Naive B cell (primary cell): ENCODE measurements around the gene KCNQ1. TPM values are rescaled to one million over a fixed set of nuclear protein-coding genes. Genes with fewer than 3 reads are reported as not detected.
A peak's percentile ranks its signal among the peaks of the same experiment; 100 is the strongest.

Experiments used
- ATAC-seq, 2 donors: fragments of 150-1000 bp; cut with Tn5 transposase; 2 replicates each; pipeline ENCODE4 v1.10.0; 2021; ENCODE audit warnings: low read depth in 2 of 2, mild to moderate bottlenecking in 2 of 2, moderate library complexity in 2 of 2
- DNase-seq: peaks from one replicate; pipeline ENCODE4 v3.0.0; 2022
- H3K27ac Mint-ChIP-seq, 6 donors: one replicate each; pipeline ENCODE4 v1.8.0; 2020 to 2022; ENCODE audit warnings: mild to moderate bottlenecking in 6 of 6, mixed read lengths in 6 of 6, moderate library complexity in 5 of 6, inconsistent platforms in 2 of 6
- H3K27me3 Mint-ChIP-seq, 3 donors: one replicate each; pipeline ENCODE4 v1.8.0; 2021 to 2022; ENCODE audit warnings: mixed read lengths in 3 of 3, mild to moderate bottlenecking in 1 of 3
- H3K36me3 Mint-ChIP-seq, 2 donors: one replicate each; pipeline ENCODE4 v1.8.0; 2020 to 2022; ENCODE audit warnings: mixed read lengths in 2 of 2, inconsistent platforms in 1 of 2, mild to moderate bottlenecking in 1 of 2
- H3K4me1 Mint-ChIP-seq, 3 donors: one replicate each; pipeline ENCODE4 v1.8.0; 2020 to 2022; ENCODE audit warnings: mixed read lengths in 3 of 3, inconsistent platforms in 1 of 3, mild to moderate bottlenecking in 1 of 3, moderate library complexity in 1 of 3
- H3K4me3 Mint-ChIP-seq, 8 donors: one replicate each; pipeline ENCODE4 v1.8.0; 2020 to 2022; ENCODE audit warnings: mild to moderate bottlenecking in 8 of 8, mixed read lengths in 8 of 8, moderate library complexity in 8 of 8, inconsistent platforms in 2 of 8
- H3K9me3 Mint-ChIP-seq, 7 donors: one replicate each; pipeline ENCODE4 v1.8.0; 2020 to 2022; ENCODE audit warnings: mixed read lengths in 7 of 7, mild to moderate bottlenecking in 5 of 7, inconsistent platforms in 2 of 7, moderate library complexity in 1 of 7
- polyA plus RNA-seq, 6 donors: library from polyadenylated mRNA; unstranded; fragments of 300-500 nt; fragmentation: Illumina TruSeq; gene quantifications; one replicate each; pipeline ENCODE4 v1.2.3, GENCODE V29; 2021; ENCODE audit warnings: low read depth in 6 of 6

Gene KCNQ1
- polyA plus RNA-seq, 6 donors from 2014 or later: 9.3 to 22.6 (median 10.3) TPM

- no peak for ATAC-seq
- Mint-ChIP-seq H3K27ac (peak overlapping the region in 1 of 6 donors; percentile 62), H3K9me3 (peaks cover 0 to 11% (median 5%) of the 10 kb centered on the region in 7 donors), H3K27me3 (peaks cover 0 to 20% (median 4%) of the 10 kb centered on the region in 3 donors), H3K4me3 (no peak overlapping the region), H3K36me3 (peaks cover 18 to 27% of the 10 kb centered on the region in 2 donors), H3K4me1 (peaks cover 3 to 17% (median 14%) of the 10 kb centered on the region in 3 donors)
- no peak for DNase-seq
Observed at GRCh38 chr11:2796508-2797113, 351.8 kb downstream of the KCNQ1 start.

- H3K27me3 Mint-ChIP-seq: peaks cover 0 to 17% (median 4%) of the 10 kb centered on the region in 3 donors
- H3K4me3 Mint-ChIP-seq: no peak overlapping the region
- ATAC-seq (no peak), DNase-seq (no peak)
- H3K4me1 Mint-ChIP-seq: peaks cover 2 to 13% (median 10%) of the 10 kb centered on the region in 3 donors
- peaks cover 0 to 11% (median 5%) of the 10 kb centered on the region in 7 donors for H3K9me3 Mint-ChIP-seq
- H3K36me3 Mint-ChIP-seq: peaks cover 18 to 27% of the 10 kb centered on the region in 2 donors
- H3K27ac Mint-ChIP-seq: no peak overlapping the region
Observed at GRCh38 chr11:2797121-2797711, 352.4 kb downstream of the KCNQ1 start.

- peaks cover 0 to 11% (median 5%) of the 10 kb centered on the region in 7 donors for H3K9me3 Mint-ChIP-seq
- H3K27ac Mint-ChIP-seq: no peak overlapping the region
- no peak overlapping the region for H3K4me3 Mint-ChIP-seq
- peaks cover 18 to 27% of the 10 kb centered on the region in 2 donors for H3K36me3 Mint-ChIP-seq
- H3K4me1 Mint-ChIP-seq: peaks cover 2 to 13% (median 8%) of the 10 kb centered on the region in 3 donors
- DNase-seq (no peak), ATAC-seq (no peak)
- H3K27me3 Mint-ChIP-seq: peaks cover 0 to 14% (median 4%) of the 10 kb centered on the region in 3 donors
Observed at GRCh38 chr11:2797741-2798361, 353.0 kb downstream of the KCNQ1 start.

- Mint-ChIP-seq H3K27me3 (peaks cover 0 to 6% (median 4%) of the 10 kb centered on the region in 3 donors), H3K4me3 (peak overlapping the region in 1 of 8 donors; percentile 64), H3K27ac (peak overlapping the region in 1 of 6 donors; percentile 50), H3K4me1 (peaks cover 0 to 12% (median under 1%) of the 10 kb centered on the region in 3 donors), H3K36me3 (peaks cover 18 to 19% of the 10 kb centered on the region in 2 donors), H3K9me3 (peaks cover 0 to 11% (median 5%) of the 10 kb centered on the region in 7 donors)
- ATAC-seq (no peak), DNase-seq (no peak)
Observed at GRCh38 chr11:2798951-2799761, 354.3 kb downstream of the KCNQ1 start.

GRCh38 chr11:2799881-2800654, 355.3 kb downstream of the KCNQ1 start:
- H3K4me1 Mint-ChIP-seq: peaks cover 0 to 12% (median 0%) of the 10 kb centered on the region in 3 donors
- peak overlapping the region in 1 of 6 donors; percentile 21 for H3K27ac Mint-ChIP-seq
- ATAC-seq (no peak), DNase-seq (no peak)
- H3K4me3 Mint-ChIP-seq: no peak overlapping the region
- peaks cover 0 to 11% (median 5%) of the 10 kb centered on the region in 7 donors for H3K9me3 Mint-ChIP-seq
- peaks cover 14 to 18% of the 10 kb centered on the region in 2 donors for H3K36me3 Mint-ChIP-seq
- peaks cover 0 to 5% (median 4%) of the 10 kb centered on the region in 3 donors for H3K27me3 Mint-ChIP-seq

- Mint-ChIP-seq H3K27ac (no peak overlapping the region), H3K27me3 (peaks cover 0 to 4% (median under 1%) of the 10 kb centered on the region in 3 donors), H3K4me3 (no peak overlapping the region), H3K36me3 (peaks cover 14 to 16% of the 10 kb centered on the region in 2 donors), H3K9me3 (peaks cover 0 to 11% (median 5%) of the 10 kb centered on the region in 7 donors), H3K4me1 (peaks cover 0 to 12% (median 0%) of the 10 kb centered on the region in 3 donors)
- DNase-seq (no peak), ATAC-seq (no peak)
Observed at GRCh38 chr11:2800655-2801531, 356.1 kb downstream of the KCNQ1 start.

GRCh38 chr11:2801711-2802388, 357.0 kb downstream of the KCNQ1 start:
- ATAC-seq: no peak
- Mint-ChIP-seq H3K4me1 (peaks cover 0 to 12% (median 0%) of the 10 kb centered on the region in 3 donors), H3K27me3 (peaks cover 0 to 4% (median 0%) of the 10 kb centered on the region in 3 donors), H3K27ac (no peak overlapping the region), H3K36me3 (peaks cover 13 to 14% of the 10 kb centered on the region in 2 donors), H3K9me3 (peaks cover 0 to 11% (median 5%) of the 10 kb centered on the region in 7 donors), H3K4me3 (no peak overlapping the region)
- no peak for DNase-seq

- peaks cover 13 to 14% of the 10 kb centered on the region in 2 donors for H3K36me3 Mint-ChIP-seq
- no peak overlapping the region for H3K27ac Mint-ChIP-seq
- no peak for DNase-seq
- peaks cover 0 to 4% (median 0%) of the 10 kb centered on the region in 3 donors for H3K27me3 Mint-ChIP-seq
- no peak for ATAC-seq
- no peak overlapping the region for H3K4me3 Mint-ChIP-seq
- peaks cover 0 to 11% (median 5%) of the 10 kb centered on the region in 7 donors for H3K9me3 Mint-ChIP-seq
- peaks cover 0 to 12% (median 0%) of the 10 kb centered on the region in 3 donors for H3K4me1 Mint-ChIP-seq
Observed at GRCh38 chr11:2802389-2803185, 357.8 kb downstream of the KCNQ1 start.

- peaks cover 0 to 12% (median 0%) of the 10 kb centered on the region in 3 donors for H3K4me1 Mint-ChIP-seq
- no peak overlapping the region for H3K27ac Mint-ChIP-seq
- H3K36me3 Mint-ChIP-seq: peaks cover 11 to 16% of the 10 kb centered on the region in 2 donors
- peaks cover 0 to 11% (median 5%) of the 10 kb centered on the region in 7 donors for H3K9me3 Mint-ChIP-seq
- H3K4me3 Mint-ChIP-seq: no peak overlapping the region
- peaks cover 0 to 4% (median under 1%) of the 10 kb centered on the region in 3 donors for H3K27me3 Mint-ChIP-seq
- ATAC-seq (no peak), DNase-seq (no peak)
Observed at GRCh38 chr11:2803186-2804091, 358.6 kb downstream of the KCNQ1 start.

GRCh38 chr11:2804189-2804588, 359.4 kb downstream of the KCNQ1 start:
- H3K27ac Mint-ChIP-seq: no peak overlapping the region
- peaks cover 0 to 8% (median 3%) of the 10 kb centered on the region in 7 donors for H3K9me3 Mint-ChIP-seq
- H3K27me3 Mint-ChIP-seq: peaks cover 0 to 6% (median 4%) of the 10 kb centered on the region in 3 donors
- H3K4me1 Mint-ChIP-seq: peaks cover 0 to 11% (median 0%) of the 10 kb centered on the region in 3 donors
- no peak overlapping the region for H3K4me3 Mint-ChIP-seq
- ATAC-seq (no peak), DNase-seq (no peak)
- peaks cover 3 to 16% of the 10 kb centered on the region in 2 donors for H3K36me3 Mint-ChIP-seq
